Neural cell (in vitro differentiated cells): ENCODE results near the gene CLEC18C. TPM values are rescaled to one million over a fixed set of nuclear protein-coding genes. Genes with fewer than 3 reads are reported as not detected.
"Not testable (repeated sequence)": the region's sequence is repeated elsewhere in the genome, so short reads cannot be mapped to it uniquely, and the experiment has no call there.

ENCODE experiments used
- H2AFZ ChIP-seq: fragments of 200-600, 300-800 bp; sonication (generic), shearing (Covaris generic); 2 replicates; pipeline ENCODE4 v1.6.0; 2014; ENCODE audit warnings: low read depth, mild to moderate bottlenecking, antibody characterized with exemption, low read length, moderate library complexity
- H3F3A ChIP-seq: fragments of 200-600 bp; shearing (Covaris generic); 2 replicates; pipeline ENCODE4 v1.6.1; 2016; ENCODE audit warnings: mild to moderate bottlenecking, moderate library complexity, mixed read lengths, antibody characterized with exemption, low read length; ENCODE audit not compliant: insufficient read depth, poor library complexity, severe bottlenecking
- H3K27ac ChIP-seq: fragments of 200-600, 300-800 bp; sonication (generic), shearing (Covaris generic); 2 replicates; pipeline ENCODE4 v1.5.1; 2014; ENCODE audit warnings: mild to moderate bottlenecking, low read length, moderate library complexity
- H3K27me3 ChIP-seq: fragments of 300-800, 200-600 bp; sonication (generic), shearing (Covaris generic); 2 replicates; pipeline ENCODE4 v1.6.0; 2014; ENCODE audit warnings: mild to moderate bottlenecking, low read depth, low read length, moderate library complexity; ENCODE audit not compliant: insufficient read depth
- H3K36me3 ChIP-seq: fragments of 300-800, 200-600 bp; sonication (generic), shearing (Covaris generic); 2 replicates; pipeline ENCODE4 v1.5.1; 2014; ENCODE audit warnings: mild to moderate bottlenecking, antibody characterized with exemption, low read length, moderate library complexity; ENCODE audit not compliant: insufficient read depth
- H3K4me2 ChIP-seq: fragments of 300-800, 200-600 bp; sonication (generic), shearing (Covaris generic); 2 replicates; pipeline ENCODE4 v1.6.0; 2014; ENCODE audit warnings: mild to moderate bottlenecking, low read length
- H3K4me3 ChIP-seq: fragments of 300-800, 200-600 bp; sonication (generic), shearing (Covaris generic); 2 replicates; pipeline ENCODE4 v1.5.1; 2014; ENCODE audit warnings: mild to moderate bottlenecking, low read length, moderate library complexity
- H3K79me2 ChIP-seq: fragments of 200-600 bp; shearing (Covaris generic); replicated peaks from 2 replicates; pipeline ENCODE4 v1.6.0; 2014; ENCODE audit warnings: mild to moderate bottlenecking, low read length, moderate library complexity; ENCODE audit not compliant: insufficient read depth
- H3K9ac ChIP-seq: fragments of 300-800, 200-600 bp; sonication (generic), shearing (Covaris generic); 2 replicates; pipeline ENCODE4 v1.6.1; 2016; ENCODE audit warnings: mild to moderate bottlenecking, low read length, mixed read lengths
- H3K9me2 ChIP-seq: fragments of 200-600 bp; shearing (Covaris generic); 2 replicates; pipeline ENCODE4 v1.6.1; 2016; ENCODE audit warnings: mild to moderate bottlenecking, low read length, mixed read lengths; ENCODE audit not compliant: insufficient read depth
- H3K9me3 ChIP-seq: fragments of 200-600, 300-800 bp; sonication (generic), shearing (Covaris generic); 2 replicates; pipeline ENCODE4 v1.6.1; 2016; ENCODE audit warnings: mild to moderate bottlenecking, mixed run types, low read length, moderate library complexity, mixed read lengths
- H4K20me1 ChIP-seq: fragments of 200-600 bp; shearing (Covaris generic); 2 replicates; pipeline ENCODE4 v1.6.1; 2016; ENCODE audit warnings: mild to moderate bottlenecking, mixed run types; ENCODE audit not compliant: insufficient read depth
- polyA plus RNA-seq: library from polyadenylated mRNA; depleted of rRNA; stranded (reverse); fragments of >200 nt; gene quantifications from 2 replicates; pipeline ENCODE4 v1.2.3, GENCODE V29; 2014

The CLEC18C gene
- polyA plus RNA-seq, 1 donor from 2014 or later = 1.3 TPM

GRCh38 chr16:70173916-70174315 is 329 bp downstream of the CLEC18C start:
- not testable (repeated sequence) for H3K4me3 ChIP-seq, H3K79me2 ChIP-seq, H3K4me2 ChIP-seq, H3K9ac ChIP-seq, H3K27ac ChIP-seq, H2AFZ ChIP-seq, H3K36me3 ChIP-seq, H3K27me3 ChIP-seq, H3K9me3 ChIP-seq, H4K20me1 ChIP-seq, H3K9me2 ChIP-seq, H3F3A ChIP-seq

- H4K20me1 ChIP-seq, H3K9ac ChIP-seq, H3K4me2 ChIP-seq, H3K27me3 ChIP-seq, H3K9me2 ChIP-seq, H2AFZ ChIP-seq, H3K4me3 ChIP-seq, H3K79me2 ChIP-seq, H3K36me3 ChIP-seq, H3F3A ChIP-seq, H3K27ac ChIP-seq, H3K9me3 ChIP-seq: not testable (repeated sequence)
These were observed 873 bp downstream of the CLEC18C start for GRCh38 chr16:70174387-70174932.

GRCh38 chr16:70187858-70188607 is 14.4 kb downstream of the CLEC18C start:
- H3F3A ChIP-seq, H3K4me3 ChIP-seq, H3K9me3 ChIP-seq, H3K36me3 ChIP-seq, H3K27me3 ChIP-seq, H2AFZ ChIP-seq, H3K79me2 ChIP-seq, H4K20me1 ChIP-seq, H3K9ac ChIP-seq, H3K27ac ChIP-seq, H3K9me2 ChIP-seq, H3K4me2 ChIP-seq: not testable (repeated sequence)

GRCh38 chr16:70188608-70188915 is 15.0 kb downstream of the CLEC18C start:
- H3K79me2 ChIP-seq, H3K9ac ChIP-seq, H4K20me1 ChIP-seq, H3K9me2 ChIP-seq, H3K27me3 ChIP-seq, H3K9me3 ChIP-seq, H3K27ac ChIP-seq, H3K36me3 ChIP-seq, H3F3A ChIP-seq, H3K4me2 ChIP-seq, H2AFZ ChIP-seq, H3K4me3 ChIP-seq: not testable (repeated sequence)

- H2AFZ ChIP-seq, H3K4me3 ChIP-seq, H3K9ac ChIP-seq, H3K9me2 ChIP-seq, H3F3A ChIP-seq, H3K36me3 ChIP-seq, H3K79me2 ChIP-seq, H3K4me2 ChIP-seq, H3K27me3 ChIP-seq, H4K20me1 ChIP-seq, H3K27ac ChIP-seq, H3K9me3 ChIP-seq: not testable (repeated sequence)
These were observed 17.0 kb downstream of the CLEC18C start for GRCh38 chr16:70190574-70190973.

- H2AFZ ChIP-seq, H3K4me3 ChIP-seq, H3F3A ChIP-seq, H4K20me1 ChIP-seq, H3K27me3 ChIP-seq, H3K9me3 ChIP-seq, H3K36me3 ChIP-seq, H3K27ac ChIP-seq, H3K9me2 ChIP-seq, H3K9ac ChIP-seq, H3K79me2 ChIP-seq, H3K4me2 ChIP-seq: not testable (repeated sequence)
These were observed 23.2 kb downstream of the CLEC18C start for GRCh38 chr16:70196683-70197300.

- H3K9ac ChIP-seq, H3K27ac ChIP-seq, H4K20me1 ChIP-seq, H3K4me2 ChIP-seq, H3K36me3 ChIP-seq, H3K27me3 ChIP-seq, H2AFZ ChIP-seq, H3K9me3 ChIP-seq, H3K9me2 ChIP-seq, H3K4me3 ChIP-seq, H3F3A ChIP-seq, H3K79me2 ChIP-seq: not testable (repeated sequence)
These were observed 24.0 kb downstream of the CLEC18C start for GRCh38 chr16:70197611-70198010.

GRCh38 chr16:70198230-70198629 is 24.6 kb downstream of the CLEC18C start:
- not testable (repeated sequence) for H3K9me3 ChIP-seq, H3K9ac ChIP-seq, H2AFZ ChIP-seq, H3K9me2 ChIP-seq, H3K79me2 ChIP-seq, H3F3A ChIP-seq, H3K36me3 ChIP-seq, H4K20me1 ChIP-seq, H3K27ac ChIP-seq, H3K4me2 ChIP-seq, H3K4me3 ChIP-seq, H3K27me3 ChIP-seq
